Thyroid gland (tissue), 4 donors: Measurements from ENCODE around the gene HSPB3. TPM values are rescaled to one million over a fixed set of nuclear protein-coding genes. Genes with fewer than 3 reads are reported as not detected.

Experiments used
- DNase-seq, 2 donors: peaks; one replicate each; pipeline ENCODE4 v3.0.0-alpha.2; 2019
- H3K27ac ChIP-seq, 3 donors: fragments of 200-600 bp; sonication (generic); 1 replicate in 2 of 3; 2 replicates in 1 of 3; pipeline ENCODE4 v1.5.1; 2016 to 2019; ENCODE audit warnings: mild to moderate bottlenecking in 1 of 3, moderate library complexity in 1 of 3
- H3K27me3 ChIP-seq: fragments of 200-600 bp; sonication (generic); one replicate; pipeline ENCODE4 v1.5.1; 2019
- H3K36me3 ChIP-seq, 2 donors: fragments of 200-600 bp; sonication (generic); one replicate each; pipeline ENCODE4 v1.5.1; 2016 to 2019
- H3K4me1 ChIP-seq, 2 donors: fragments of 200-600 bp; sonication (generic); one replicate each; pipeline ENCODE4 v1.5.1; 2017 to 2019
- H3K4me3 ChIP-seq, 3 donors: fragments of 200-600 bp; sonication (generic); replicated peaks in 1 of 3; 1 replicate in 2 of 3; 2 replicates in 1 of 3; pipeline ENCODE4 v1.5.1; 2016; ENCODE audit warnings: mild to moderate bottlenecking in 1 of 3
- H3K9me3 ChIP-seq: fragments of 200-600 bp; sonication (generic); one replicate; pipeline ENCODE4 v1.5.1; 2017
- POLR2A ChIP-seq, 2 donors: fragments of 450-650 bp; IDR thresholded peaks; one replicate each; pipeline ENCODE4 v1.6.1; 2017; ENCODE audit warnings: antibody characterized with exemption in 2 of 2, mild to moderate bottlenecking in 2 of 2, moderate library complexity in 1 of 2
- WGBS, 2 donors: methylation state at CpG; one replicate each; pipeline ENCODE4 v1.1.5; 2017; 5-methylcytosine and 5-hydroxymethylcytosine counted together
- intact Hi-C: fragments of 100-400 bp; cut with DNase I; formaldehyde crosslinking; loops from one replicate; pipeline ENCODE4 v1.15.1; 2023
- total RNA-seq, 4 donors: library from RNA; depleted of rRNA; stranded (reverse); fragments of >200 nt; gene quantifications; one replicate each; pipeline ENCODE4 v1.2.3, GENCODE V29; 2016
- TF ChIP-seq, protein P1 (sequence below), 6 experiments: fragments of 200-600 bp in 3 of 6; fragments of 450-650 bp in 3 of 6; sonication (generic) in 3 of 6; IDR thresholded peaks; one replicate each; pipeline ENCODE4 v1.5.1; 2016 to 2019; ENCODE audit warnings: antibody characterized with exemption in 6 of 6, mild to moderate bottlenecking in 2 of 6, inconsistent platforms in 1 of 6, moderate library complexity in 1 of 6

Gene HSPB3
- total RNA-seq, 4 donors from 2014 or later = not detected

DNA sequence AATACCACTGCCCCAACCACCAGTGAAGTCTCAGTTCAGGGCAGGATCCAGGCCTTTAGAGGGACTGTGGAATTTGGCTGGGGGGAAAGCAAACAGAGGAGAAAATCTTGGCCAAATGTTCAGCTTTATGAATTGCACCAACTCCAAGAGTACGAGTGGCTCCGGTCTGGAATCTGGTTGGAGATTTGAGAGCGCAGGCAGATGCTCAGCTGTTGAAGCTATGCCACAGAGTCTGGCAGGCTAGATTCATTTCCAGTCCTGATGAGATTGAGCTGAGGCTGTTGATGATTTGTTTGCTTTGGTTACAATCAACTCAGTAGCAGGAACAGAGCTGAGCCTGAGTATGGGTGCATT is 9.1 kb upstream of the HSPB3 start:
- no peaks in the 10 kb centered on the region for H3K36me3 ChIP-seq
- 78 to 82% methylated on average over 3 of the region's 3 CpGs for WGBS, 2 donors

GRCh38 chr5:54449923-54450322 is 5.6 kb upstream of the HSPB3 start:
- intact Hi-C loops = no loop called here
- TF ChIP-seq, protein P1, sequence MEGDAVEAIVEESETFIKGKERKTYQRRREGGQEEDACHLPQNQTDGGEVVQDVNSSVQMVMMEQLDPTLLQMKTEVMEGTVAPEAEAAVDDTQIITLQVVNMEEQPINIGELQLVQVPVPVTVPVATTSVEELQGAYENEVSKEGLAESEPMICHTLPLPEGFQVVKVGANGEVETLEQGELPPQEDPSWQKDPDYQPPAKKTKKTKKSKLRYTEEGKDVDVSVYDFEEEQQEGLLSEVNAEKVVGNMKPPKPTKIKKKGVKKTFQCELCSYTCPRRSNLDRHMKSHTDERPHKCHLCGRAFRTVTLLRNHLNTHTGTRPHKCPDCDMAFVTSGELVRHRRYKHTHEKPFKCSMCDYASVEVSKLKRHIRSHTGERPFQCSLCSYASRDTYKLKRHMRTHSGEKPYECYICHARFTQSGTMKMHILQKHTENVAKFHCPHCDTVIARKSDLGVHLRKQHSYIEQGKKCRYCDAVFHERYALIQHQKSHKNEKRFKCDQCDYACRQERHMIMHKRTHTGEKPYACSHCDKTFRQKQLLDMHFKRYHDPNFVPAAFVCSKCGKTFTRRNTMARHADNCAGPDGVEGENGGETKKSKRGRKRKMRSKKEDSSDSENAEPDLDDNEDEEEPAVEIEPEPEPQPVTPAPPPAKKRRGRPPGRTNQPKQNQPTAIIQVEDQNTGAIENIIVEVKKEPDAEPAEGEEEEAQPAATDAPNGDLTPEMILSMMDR (IDR thresholded peaks at IDR 0.05) = no peak
- no peak for TF ChIP-seq POLR2A (IDR thresholded peaks at IDR 0.05)

More for the DNA sequence above, 9.1 kb upstream of the HSPB3 start:
- TF ChIP-seq, protein P1 (IDR thresholded peaks at IDR 0.05) = no peak
- no peak for TF ChIP-seq POLR2A (IDR thresholded peaks at IDR 0.05)
- Histone ChIP-seq H3K4me1 (no peaks in the 10 kb centered on the region), H3K27me3 (no peaks in the 10 kb centered on the region), H3K27ac (no peak overlapping the region), H3K4me3 (no peak overlapping the region), H3K9me3 (no peaks in the 10 kb centered on the region)
- intact Hi-C loops = no loop called here
- DNase-seq = no peak

DNA sequence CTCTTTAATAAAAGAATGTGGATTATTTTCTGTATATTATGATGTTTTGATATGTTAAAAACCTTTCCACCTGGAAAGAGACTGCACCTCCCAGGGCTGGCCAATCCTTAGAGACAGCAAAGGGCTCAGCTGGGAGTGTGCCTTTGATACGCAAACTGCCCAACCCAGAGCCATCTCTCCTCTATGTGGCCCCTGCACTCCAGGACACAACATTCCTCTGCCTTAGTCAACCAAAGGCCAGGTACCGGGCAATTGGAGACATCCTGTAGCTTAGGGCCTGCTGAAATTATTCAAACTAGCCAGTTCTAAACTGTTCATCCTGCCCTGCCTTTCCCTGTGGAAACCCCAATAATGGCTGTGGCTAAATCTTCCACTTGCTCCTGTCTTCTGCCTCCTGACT is 5.0 kb upstream of the HSPB3 start:
- intact Hi-C loops = no loop called here
- Histone ChIP-seq H3K27me3 (no peaks in the 10 kb centered on the region), H3K4me1 (no peaks in the 10 kb centered on the region), H3K36me3 (no peaks in the 10 kb centered on the region), H3K4me3 (no peak overlapping the region), H3K27ac (no peak overlapping the region), H3K9me3 (no peaks in the 10 kb centered on the region)
- WGBS, 2 donors = 75 to 88% methylated on average over 2 of the region's 2 CpGs
- TF ChIP-seq, protein P1 (IDR thresholded peaks at IDR 0.05) = no peak
- TF ChIP-seq POLR2A (IDR thresholded peaks at IDR 0.05) = no peak
- no peak for DNase-seq

More at GRCh38 chr5:54449923-54450322, 5.6 kb upstream of the HSPB3 start:
- H3K4me1 ChIP-seq = no peaks in the 10 kb centered on the region
- H3K36me3 ChIP-seq = no peaks in the 10 kb centered on the region
- 88 to 93% methylated on average over 4 of the region's 4 CpGs for WGBS, 2 donors
- no peak for DNase-seq
- H3K27me3 ChIP-seq = no peaks in the 10 kb centered on the region
- no peaks in the 10 kb centered on the region for H3K9me3 ChIP-seq
- H3K27ac ChIP-seq = no peak overlapping the region
- H3K4me3 ChIP-seq = no peak overlapping the region

DNA sequence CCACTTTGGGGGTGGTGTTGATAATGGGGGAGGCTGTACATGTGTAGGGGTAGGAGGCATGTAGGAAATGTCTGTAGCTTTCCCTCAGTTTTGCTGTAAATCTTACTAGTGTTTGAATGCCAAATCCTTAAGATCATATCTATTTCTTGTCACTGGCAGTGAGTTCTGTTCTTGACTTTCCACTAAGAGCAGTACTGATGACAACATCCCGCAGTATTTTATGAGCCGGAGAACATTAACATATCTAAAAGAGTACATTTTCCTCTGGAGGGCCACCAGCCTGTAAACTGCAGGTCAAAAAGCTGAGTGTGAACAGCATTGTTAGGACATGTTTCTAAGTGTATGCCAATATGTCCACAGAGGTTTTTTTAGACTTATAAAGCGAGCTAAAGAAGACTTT is 2.5 kb upstream of the HSPB3 start:
- no peak overlapping the region for H3K27ac ChIP-seq
- no peak for DNase-seq
- TF ChIP-seq, protein P1 (IDR thresholded peaks at IDR 0.05) = no peak
- TF ChIP-seq POLR2A (IDR thresholded peaks at IDR 0.05) = no peak
- peaks cover 0 to 5% of the 10 kb centered on the region in 2 donors for H3K4me1 ChIP-seq
- intact Hi-C loops = no loop called here
- no peak overlapping the region for H3K4me3 ChIP-seq
- no peaks in the 10 kb centered on the region for H3K36me3 ChIP-seq
- WGBS, 2 donors = 79 to 90% methylated on average over 3 of the region's 3 CpGs
- no peaks in the 10 kb centered on the region for H3K9me3 ChIP-seq
- H3K27me3 ChIP-seq = no peaks in the 10 kb centered on the region

GRCh38 chr5:54454602-54455001 is 897 bp upstream of the HSPB3 start:
- H3K36me3 ChIP-seq = no peaks in the 10 kb centered on the region
- H3K4me3 ChIP-seq = no peak overlapping the region
- intact Hi-C loops = no loop called here
- no peak for TF ChIP-seq POLR2A (IDR thresholded peaks at IDR 0.05)
- TF ChIP-seq, protein P1 (IDR thresholded peaks at IDR 0.05) = no peak
- no peaks in the 10 kb centered on the region for H3K9me3 ChIP-seq
- DNase-seq = no peak
- no peak overlapping the region for H3K27ac ChIP-seq
- H3K27me3 ChIP-seq = no peaks in the 10 kb centered on the region
- peaks cover 0 to 5% of the 10 kb centered on the region in 2 donors for H3K4me1 ChIP-seq
- 47 to 62% methylated on average over 2 of the region's 2 CpGs for WGBS, 2 donors
